Activated naive CD4-positive, alpha-beta T cell treated with anti-CD3 and anti-CD28 coated beads for 36 hours (primary cell): ENCODE data around the gene GLDN. TPM values are rescaled to one million over a fixed set of nuclear protein-coding genes. Genes with fewer than 3 reads are reported as not detected.

Source experiments
- CTCF ChIA-PET: fragments of 350-600 bp; sonication (Branson Sonifier 250); formaldehyde crosslinking; loops from one replicate; lab custom pipeline; 2021; ENCODE audit warnings: antibody characterized with exemption; lab: Charles Lee
- DNase-seq: peaks from one replicate; pipeline ENCODE4 v3.0.0-alpha.2; 2020
- H3K27ac Mint-ChIP-seq: one replicate; pipeline ENCODE4 v1.8.0; 2021; ENCODE audit warnings: mild to moderate bottlenecking, mixed read lengths
- H3K27me3 Mint-ChIP-seq: one replicate; pipeline ENCODE4 v1.8.0; 2021; ENCODE audit warnings: low read depth, mixed read lengths
- H3K36me3 Mint-ChIP-seq: one replicate; pipeline ENCODE4 v1.8.0; 2021; ENCODE audit warnings: low read depth, mixed read lengths
- H3K4me1 Mint-ChIP-seq: one replicate; pipeline ENCODE4 v1.8.0; 2021; ENCODE audit warnings: low read depth, mixed read lengths
- H3K4me3 Mint-ChIP-seq: one replicate; pipeline ENCODE4 v1.8.0; 2021; ENCODE audit warnings: mild to moderate bottlenecking, moderate library complexity, mixed read lengths
- H3K9me3 Mint-ChIP-seq: one replicate; pipeline ENCODE4 v1.8.0; 2021; ENCODE audit warnings: mixed read lengths
- intact Hi-C: fragments of 100-400 bp; cut with micrococcal nuclease; formaldehyde crosslinking; loops from one replicate; pipeline ENCODE4 v1.15.1; 2023
- total RNA-seq, 2 experiments: library from RNA; stranded (reverse); gene quantifications; one replicate each; pipeline ENCODE4 v1.2.3, GENCODE V29; 2021

The GLDN gene
- total RNA-seq, 2 experiments from 2014 or later, result not detected

DNA sequence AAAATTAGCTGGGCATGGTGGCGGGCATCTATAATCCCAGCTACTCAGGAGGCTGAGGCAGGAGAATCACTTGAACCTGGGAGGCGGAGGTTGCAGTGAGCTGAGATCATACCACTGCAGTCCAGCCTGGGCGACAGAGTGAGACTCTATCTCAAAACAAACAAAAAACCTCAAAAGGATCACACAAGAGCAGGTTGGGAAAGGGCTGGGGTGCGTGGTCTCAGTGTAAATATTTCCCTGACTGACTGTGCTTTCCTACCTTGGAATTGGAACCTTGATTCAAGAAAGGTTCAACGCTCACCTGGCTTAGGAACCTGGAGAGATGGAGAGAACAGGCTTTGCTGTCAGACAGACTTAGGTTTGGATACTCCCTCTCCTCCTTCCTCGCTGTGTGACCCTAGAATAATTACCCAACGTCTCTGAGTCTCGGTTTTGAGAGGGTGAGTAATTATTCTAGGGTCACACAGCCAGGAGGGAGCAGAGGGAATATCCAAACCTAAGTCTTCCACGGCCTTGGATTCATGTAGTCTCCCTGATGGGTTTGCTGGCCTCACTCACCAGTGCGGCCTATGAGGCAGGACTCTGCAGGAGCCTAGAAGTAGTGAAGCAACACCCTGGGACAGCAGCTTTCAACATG lies 27.7 kb upstream of the GLDN start:
- no peak for DNase-seq
- Mint-ChIP-seq H3K9me3 (no peaks in the 10 kb centered on the region), H3K4me1 (no peaks in the 10 kb centered on the region), H3K27ac (no peak overlapping the region), H3K36me3 (no peaks in the 10 kb centered on the region), H3K27me3 (no peaks in the 10 kb centered on the region), H3K4me3 (no peak overlapping the region)
- intact Hi-C loops, result no loop called here
- CTCF ChIA-PET, result no interaction called here

DNA sequence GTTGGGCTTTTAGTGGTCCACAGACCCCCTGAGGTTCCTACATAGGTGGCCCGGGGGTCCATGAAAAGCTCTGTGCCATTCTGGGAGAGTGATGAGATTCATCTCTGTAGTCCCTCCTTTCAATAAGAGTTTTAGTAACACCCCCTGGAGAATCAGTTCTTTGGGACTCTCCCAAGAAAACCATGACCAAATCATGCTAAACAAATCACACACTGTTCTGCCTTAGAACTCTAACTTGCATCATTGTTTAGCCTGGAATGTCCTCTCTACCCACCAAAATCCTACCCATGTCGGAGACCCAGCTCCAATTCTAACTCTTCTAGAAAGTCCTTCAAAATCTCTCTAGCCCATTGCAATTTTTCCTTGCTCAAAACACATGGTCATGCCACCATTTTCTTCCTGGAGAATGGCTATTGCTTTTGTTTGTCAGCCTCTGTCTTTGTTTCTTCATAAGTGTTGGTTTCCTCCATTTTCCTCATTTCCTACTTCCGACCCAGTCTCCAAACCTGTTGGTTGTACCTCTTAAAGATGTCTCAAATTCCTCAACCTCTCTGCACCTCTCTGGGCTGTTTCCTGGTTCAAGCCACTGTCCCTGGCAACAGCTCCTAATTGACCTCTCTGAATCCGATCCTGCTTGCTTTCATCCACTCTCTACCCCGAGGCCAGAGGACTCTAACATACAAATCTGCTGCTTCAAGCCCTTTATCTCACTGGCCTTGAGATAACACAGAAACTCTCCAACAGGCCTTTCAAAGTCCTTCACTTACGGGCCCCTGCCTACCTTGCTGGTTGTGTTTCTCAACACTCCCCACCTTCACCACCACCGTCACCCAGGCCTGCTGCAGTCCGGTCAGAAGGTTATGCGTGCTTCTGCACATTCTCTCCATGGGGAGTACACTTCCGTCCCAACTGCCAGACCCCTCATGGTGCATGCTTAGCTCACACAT lies 26.8 kb upstream of the GLDN start:
- intact Hi-C loops, result no loop called here
- no peak for DNase-seq
- Mint-ChIP-seq H3K27ac (no peak overlapping the region), H3K4me3 (no peak overlapping the region), H3K36me3 (no peaks in the 10 kb centered on the region), H3K9me3 (no peaks in the 10 kb centered on the region), H3K4me1 (no peaks in the 10 kb centered on the region), H3K27me3 (no peaks in the 10 kb centered on the region)
- CTCF ChIA-PET, result no interaction called here

DNA sequence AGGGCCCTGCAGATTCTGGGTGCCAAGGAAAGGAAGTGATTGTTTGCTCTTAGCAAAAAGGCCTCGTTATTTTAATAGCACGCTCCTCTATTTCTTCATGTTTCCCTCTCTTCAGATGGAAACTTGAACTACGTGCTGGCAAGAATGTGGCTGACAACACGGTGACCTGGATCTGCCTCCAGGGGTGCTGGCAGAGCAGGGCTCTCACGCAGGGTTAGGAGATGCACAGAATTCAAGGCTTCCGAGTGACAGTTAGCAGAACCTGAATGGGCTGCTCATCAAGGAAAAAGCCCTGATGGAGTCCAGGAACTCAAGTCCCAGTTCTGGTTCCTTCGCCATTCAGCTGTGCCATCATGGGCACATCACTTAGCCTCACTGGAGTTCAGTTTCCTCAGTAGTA lies 25.7 kb upstream of the GLDN start:
- CTCF ChIA-PET, result no interaction called here
- intact Hi-C loops, result no loop called here

DNA sequence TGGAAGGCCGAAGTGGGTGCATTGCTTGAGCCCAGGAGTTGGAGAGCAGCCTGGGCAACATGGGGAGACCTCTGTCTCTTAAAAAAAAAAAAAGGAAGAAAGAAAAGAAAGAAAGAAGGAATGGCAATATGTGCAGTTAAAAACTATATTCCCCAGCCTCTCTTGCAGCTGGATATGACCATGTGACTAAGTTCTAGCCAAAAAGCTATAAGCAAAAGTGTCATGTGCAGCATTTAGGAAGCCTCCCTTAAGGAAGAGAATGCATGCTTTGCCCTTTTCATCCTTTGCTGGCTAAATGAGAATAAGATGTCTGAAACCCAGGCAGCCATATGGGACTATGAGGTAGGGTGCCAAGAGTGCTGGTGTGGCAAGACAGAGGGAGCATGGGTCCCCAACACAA lies 24.8 kb upstream of the GLDN start:
- H3K4me1 Mint-ChIP-seq, result no peaks in the 10 kb centered on the region
- H3K36me3 Mint-ChIP-seq, result no peaks in the 10 kb centered on the region
- intact Hi-C loops, result no loop called here
- H3K27me3 Mint-ChIP-seq, result peaks cover 5% of the 10 kb centered on the region
- CTCF ChIA-PET, result no interaction called here
- H3K4me3 Mint-ChIP-seq, result no peak overlapping the region
- no peak overlapping the region for H3K27ac Mint-ChIP-seq
- H3K9me3 Mint-ChIP-seq, result no peaks in the 10 kb centered on the region
- DNase-seq, result no peak

More for the DNA sequence above, 25.7 kb upstream of the GLDN start:
- H3K4me3 Mint-ChIP-seq, result no peak overlapping the region
- no peaks in the 10 kb centered on the region for H3K4me1 Mint-ChIP-seq
- no peak overlapping the region for H3K27ac Mint-ChIP-seq
- no peak for DNase-seq
- H3K9me3 Mint-ChIP-seq, result no peaks in the 10 kb centered on the region
- H3K36me3 Mint-ChIP-seq, result no peaks in the 10 kb centered on the region
- no peaks in the 10 kb centered on the region for H3K27me3 Mint-ChIP-seq

DNA sequence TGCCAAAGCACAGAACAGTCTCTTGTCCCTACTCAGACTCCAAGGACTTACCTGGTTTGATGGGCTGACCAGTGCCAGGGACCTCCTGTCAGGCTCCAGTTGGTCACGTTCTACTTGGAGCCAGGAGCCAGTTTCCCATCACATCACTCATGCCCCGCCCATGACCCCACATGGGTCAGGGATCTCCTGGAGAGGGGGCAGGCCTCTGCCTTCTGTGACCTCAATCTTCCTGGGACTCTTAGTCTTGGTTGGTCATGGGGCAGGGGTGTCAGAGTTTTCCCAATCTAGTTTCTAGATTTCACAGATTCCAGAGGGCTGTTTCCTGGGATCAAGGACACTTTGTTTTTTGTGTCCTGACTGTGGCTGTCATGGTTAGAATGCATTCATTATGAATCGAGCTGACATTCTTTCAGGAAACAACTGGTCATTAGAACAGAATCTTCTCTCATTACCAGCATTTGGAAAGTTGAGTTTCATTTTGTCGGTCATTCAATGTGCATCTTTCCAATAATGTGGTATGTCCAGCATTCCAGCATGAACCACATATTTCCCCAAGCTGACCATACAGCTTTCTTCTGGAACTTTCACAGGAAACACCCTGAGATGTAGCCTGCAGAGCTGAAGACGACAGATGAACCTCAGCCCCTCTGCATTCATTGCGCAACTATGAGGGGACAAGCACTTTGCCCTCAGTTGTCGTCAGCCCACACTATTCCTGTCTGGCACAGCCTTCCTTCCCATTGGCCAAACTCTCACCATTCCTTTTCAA lies 22.9 kb upstream of the GLDN start:
- H3K36me3 Mint-ChIP-seq, result no peaks in the 10 kb centered on the region
- CTCF ChIA-PET, result interaction anchor here (0.6 kb wide), 1 partner anchor 155 kb away, joined by 3 read pairs; no protein-coding TSS in a partner anchor

DNA sequence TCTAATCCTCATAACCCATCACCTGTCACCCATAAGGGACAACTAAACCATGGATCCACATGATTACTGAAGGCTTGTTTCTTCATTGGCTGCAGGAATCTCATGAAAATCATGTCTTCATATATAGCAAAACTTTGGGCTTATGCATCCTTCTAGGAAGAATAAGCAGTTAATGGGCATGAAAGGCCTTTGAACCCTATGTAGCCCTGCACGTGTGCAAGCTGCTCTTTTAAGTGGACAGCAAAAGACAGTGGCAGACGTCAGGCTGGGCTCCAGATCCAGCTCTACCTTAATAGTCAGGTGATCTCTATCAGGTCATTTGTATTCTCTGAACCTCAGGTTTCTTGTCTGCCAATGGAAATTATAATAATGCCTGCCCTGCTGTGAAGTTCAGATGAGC lies 21.9 kb upstream of the GLDN start:
- CTCF ChIA-PET, result interaction anchor here (0.6 kb wide), 1 partner anchor 156 kb away, joined by 3 read pairs; no protein-coding TSS in a partner anchor
- DNase-seq, result no peak
- Mint-ChIP-seq H3K4me1 (no peaks in the 10 kb centered on the region), H3K27ac (no peak overlapping the region), H3K4me3 (no peak overlapping the region), H3K9me3 (no peaks in the 10 kb centered on the region), H3K36me3 (no peaks in the 10 kb centered on the region), H3K27me3 (peaks cover 5% of the 10 kb centered on the region)
- intact Hi-C loops, result no loop called here

More for the DNA sequence above, 22.9 kb upstream of the GLDN start:
- H3K4me3 Mint-ChIP-seq, result no peak overlapping the region
- no peak for DNase-seq
- H3K27ac Mint-ChIP-seq, result no peak overlapping the region
- intact Hi-C loops, result no loop called here
- H3K27me3 Mint-ChIP-seq, result peaks cover 5% of the 10 kb centered on the region
- H3K4me1 Mint-ChIP-seq, result no peaks in the 10 kb centered on the region
- no peaks in the 10 kb centered on the region for H3K9me3 Mint-ChIP-seq

DNA sequence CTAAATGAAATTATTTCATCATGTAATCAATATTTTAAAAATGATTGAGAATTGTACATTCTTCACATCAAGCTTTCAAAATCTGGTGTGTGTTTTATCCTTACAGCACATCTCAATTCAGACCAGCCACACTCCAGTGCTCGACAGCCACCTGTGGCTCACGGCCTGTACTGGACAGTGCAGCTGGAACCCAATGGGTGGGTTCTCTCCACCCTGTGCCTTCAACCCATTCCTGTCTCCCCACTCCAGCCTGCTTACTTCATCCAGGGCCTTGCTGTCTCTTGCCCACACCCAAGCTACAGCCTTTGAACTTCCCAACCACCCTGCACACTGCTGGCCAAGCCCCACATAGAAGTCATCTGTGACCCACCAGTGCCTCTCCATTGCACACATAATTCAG lies 20.6 kb upstream of the GLDN start:
- DNase-seq, result no peak
- Mint-ChIP-seq H3K9me3 (no peaks in the 10 kb centered on the region), H3K36me3 (no peaks in the 10 kb centered on the region), H3K4me1 (no peaks in the 10 kb centered on the region), H3K4me3 (no peak overlapping the region), H3K27me3 (peaks cover 5% of the 10 kb centered on the region), H3K27ac (no peak overlapping the region)
- CTCF ChIA-PET, result no interaction called here
- intact Hi-C loops, result no loop called here

DNA sequence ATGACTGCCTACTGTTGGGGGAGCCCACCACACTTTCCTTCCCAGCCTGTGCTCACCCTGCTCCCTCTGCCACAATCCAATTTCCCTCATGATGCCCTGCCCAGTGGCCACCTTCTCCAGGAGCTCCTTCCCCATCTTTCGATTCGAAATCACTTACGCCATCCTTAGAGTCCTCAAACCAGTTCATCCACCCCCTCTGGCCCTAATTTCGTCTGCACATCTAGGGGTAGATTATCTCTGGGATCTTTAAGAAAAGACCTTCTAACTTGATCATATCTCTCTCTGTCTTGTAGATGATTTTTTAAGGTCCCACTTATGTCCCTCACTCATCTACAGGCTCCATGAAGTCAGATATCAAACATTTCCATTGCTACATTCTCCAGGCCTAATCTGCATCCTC lies 20.1 kb upstream of the GLDN start:
- H3K27ac Mint-ChIP-seq, result no peak overlapping the region
- peaks cover 5% of the 10 kb centered on the region for H3K27me3 Mint-ChIP-seq
- intact Hi-C loops, result no loop called here
- no peaks in the 10 kb centered on the region for H3K4me1 Mint-ChIP-seq
- no peak overlapping the region for H3K4me3 Mint-ChIP-seq
- no peaks in the 10 kb centered on the region for H3K36me3 Mint-ChIP-seq
- H3K9me3 Mint-ChIP-seq, result no peaks in the 10 kb centered on the region
- DNase-seq, result no peak
- CTCF ChIA-PET, result interaction anchor here (1.0 kb wide), 1 partner anchor 158 kb away, joined by 3 read pairs; no protein-coding TSS in a partner anchor

DNA sequence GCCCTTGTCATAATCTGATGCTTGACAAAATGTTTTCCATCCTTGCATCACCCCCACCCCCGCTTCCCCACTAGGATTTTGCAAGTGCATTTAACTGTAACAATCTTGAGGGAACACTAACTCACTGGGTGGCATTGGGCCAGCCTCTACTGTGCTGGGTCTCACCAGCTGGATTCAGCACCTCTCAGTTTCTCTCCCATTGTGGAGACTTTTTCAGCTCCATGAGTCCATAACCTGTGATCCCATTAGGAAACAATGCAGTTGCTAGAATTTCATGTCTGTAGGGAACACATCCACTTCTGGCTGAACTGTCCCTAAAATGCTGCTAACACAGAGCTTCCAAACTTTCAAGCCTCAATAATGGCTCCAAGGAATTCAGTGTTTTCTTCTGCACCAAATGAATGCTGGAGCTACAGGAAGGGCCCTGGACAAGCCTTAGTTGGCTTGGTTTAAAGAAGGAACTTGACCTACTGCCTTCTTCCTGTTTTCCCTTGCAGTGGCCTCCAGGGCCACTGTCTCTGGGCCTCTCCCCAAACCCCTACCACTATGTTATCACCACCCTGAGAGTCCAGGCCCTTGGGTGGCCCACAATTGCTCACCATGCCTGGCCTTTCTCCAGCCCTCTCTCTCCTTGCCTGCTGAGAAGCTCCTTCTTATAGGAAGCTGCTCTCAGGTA lies 18.7 kb upstream of the GLDN start:
- no peaks in the 10 kb centered on the region for H3K4me1 Mint-ChIP-seq
- CTCF ChIA-PET, result interaction anchor here (0.6 kb wide), 1 partner anchor 46 kb away, joined by 4 read pairs; no protein-coding TSS in a partner anchor
- no peak for DNase-seq

DNA sequence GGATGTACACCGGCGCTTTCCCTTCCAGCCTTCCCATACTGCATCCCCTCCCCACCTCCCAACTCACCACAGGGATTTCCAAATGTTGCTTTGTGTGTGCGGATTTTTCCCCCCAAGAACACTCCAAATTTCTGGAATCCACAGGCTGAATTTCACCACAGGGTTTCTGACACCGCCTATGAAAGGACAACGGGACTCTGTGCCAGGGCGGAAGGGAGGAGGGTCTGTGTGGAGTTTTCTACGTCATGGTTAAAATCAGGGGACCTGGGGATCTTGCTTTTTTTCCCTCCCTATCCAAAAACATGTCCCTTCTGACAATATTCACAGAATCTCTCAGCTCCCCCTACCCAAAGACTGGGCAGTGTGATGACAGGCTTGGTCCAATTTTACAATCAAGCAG lies 17.7 kb upstream of the GLDN start:
- peaks cover 7% of the 10 kb centered on the region for H3K27me3 Mint-ChIP-seq

More for the DNA sequence above, 18.7 kb upstream of the GLDN start:
- H3K9me3 Mint-ChIP-seq, result no peaks in the 10 kb centered on the region
- H3K27ac Mint-ChIP-seq, result no peak overlapping the region
- no peaks in the 10 kb centered on the region for H3K36me3 Mint-ChIP-seq
- H3K4me3 Mint-ChIP-seq, result no peak overlapping the region
- intact Hi-C loops, result no loop called here
- H3K27me3 Mint-ChIP-seq, result peaks cover 7% of the 10 kb centered on the region

DNA sequence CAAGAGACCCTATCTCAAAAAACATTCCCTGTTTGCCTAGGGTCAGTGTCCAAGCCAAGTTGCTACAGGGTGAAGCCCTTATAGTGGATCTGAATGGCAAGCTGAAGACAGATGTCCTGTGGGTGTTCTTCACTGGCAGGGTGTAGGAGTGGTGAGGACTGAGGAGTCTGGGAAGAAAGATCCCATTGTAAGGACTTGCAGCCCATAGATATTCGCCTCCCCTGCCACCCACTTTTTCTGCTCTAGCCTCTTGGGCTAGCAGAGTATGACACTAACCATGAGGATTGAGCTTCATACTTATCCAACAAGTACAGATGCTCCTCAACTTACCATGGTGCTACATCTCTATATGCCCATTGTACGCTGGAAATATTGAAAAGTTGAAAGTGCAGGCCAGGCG lies 16.3 kb upstream of the GLDN start:
- Mint-ChIP-seq H3K36me3 (no peaks in the 10 kb centered on the region), H3K4me3 (no peak overlapping the region), H3K4me1 (no peaks in the 10 kb centered on the region), H3K9me3 (no peaks in the 10 kb centered on the region), H3K27ac (no peak overlapping the region), H3K27me3 (peaks cover 7% of the 10 kb centered on the region)
- DNase-seq, result no peak
- CTCF ChIA-PET, result no interaction called here
- intact Hi-C loops, result no loop called here

More for the DNA sequence above, 17.7 kb upstream of the GLDN start:
- Mint-ChIP-seq H3K4me1 (no peaks in the 10 kb centered on the region), H3K9me3 (no peaks in the 10 kb centered on the region), H3K27ac (no peak overlapping the region), H3K4me3 (no peak overlapping the region), H3K36me3 (no peaks in the 10 kb centered on the region)
- CTCF ChIA-PET, result no interaction called here
- DNase-seq, result no peak
- intact Hi-C loops, result no loop called here

DNA sequence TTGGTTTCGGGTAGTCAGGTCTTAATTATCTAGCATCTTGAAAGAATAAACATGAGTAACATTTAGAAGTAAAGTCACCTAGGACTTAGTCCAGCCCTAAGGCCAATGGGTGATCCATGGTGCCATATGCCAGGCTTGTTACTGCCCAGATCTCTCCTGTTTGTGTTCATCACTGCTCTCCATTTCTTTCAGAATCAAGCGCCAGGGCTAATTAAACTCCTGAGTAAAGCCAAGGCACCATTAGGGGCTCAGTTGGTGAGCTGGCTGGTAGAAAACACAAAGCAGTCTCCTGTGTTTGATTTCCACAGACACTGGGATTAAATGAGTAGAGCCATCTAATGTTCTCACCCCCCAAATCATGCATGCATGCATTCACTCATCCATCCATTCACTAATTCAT lies 14.4 kb upstream of the GLDN start:
- H3K36me3 Mint-ChIP-seq, result no peaks in the 10 kb centered on the region
- H3K9me3 Mint-ChIP-seq, result no peaks in the 10 kb centered on the region
- no peak overlapping the region for H3K27ac Mint-ChIP-seq
- no peaks in the 10 kb centered on the region for H3K4me1 Mint-ChIP-seq
- CTCF ChIA-PET, result no interaction called here
- intact Hi-C loops, result no loop called here
- DNase-seq, result no peak
- H3K4me3 Mint-ChIP-seq, result no peak overlapping the region
- H3K27me3 Mint-ChIP-seq, result peaks cover 2% of the 10 kb centered on the region
